Measurements from ENCODE around the gene ARMH4. TPM values are rescaled to one million over a fixed set of nuclear protein-coding genes. Genes with fewer than 3 reads are reported as not detected.

The ARMH4 gene
- total RNA-seq, 4 donors from 2014 or later = 2.3 to 4.6 (median 4.0) TPM

DNA sequence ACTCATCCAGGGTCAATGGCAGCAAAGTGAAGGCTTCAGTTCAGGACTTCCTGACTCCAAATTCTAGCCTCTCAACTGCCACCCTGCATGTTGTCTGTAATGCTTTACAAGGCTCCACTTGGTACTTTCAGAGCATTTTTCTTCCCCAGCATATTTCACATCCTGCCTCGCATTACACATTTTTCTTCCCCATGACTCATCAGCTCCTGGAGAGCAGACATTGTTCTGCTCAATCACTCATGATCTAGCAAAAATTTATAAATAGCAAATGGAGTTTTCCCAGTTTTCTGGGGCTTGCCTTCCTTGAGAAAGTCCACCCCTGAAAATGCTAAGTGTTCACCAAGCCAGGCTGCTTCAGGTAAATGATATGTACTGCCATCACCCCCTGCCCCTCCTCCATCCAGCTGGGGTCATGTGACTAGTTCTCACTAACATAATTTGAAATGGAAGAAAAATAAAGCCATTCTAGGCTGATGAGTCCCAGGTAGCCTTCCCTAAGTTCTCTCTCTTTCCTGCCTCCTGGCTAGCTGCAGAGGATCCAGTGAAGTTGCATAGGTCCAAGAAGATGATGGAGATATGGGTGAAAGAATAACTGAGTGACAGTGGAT, 69.4 kb downstream of the ARMH4 start:
- ATAC-seq (ENCODE audit: low FRiP score) (peak; percentile 90), DNase-seq (ENCODE audit: low spot score) (no peak)
- TF ChIP-seq, protein P1, sequence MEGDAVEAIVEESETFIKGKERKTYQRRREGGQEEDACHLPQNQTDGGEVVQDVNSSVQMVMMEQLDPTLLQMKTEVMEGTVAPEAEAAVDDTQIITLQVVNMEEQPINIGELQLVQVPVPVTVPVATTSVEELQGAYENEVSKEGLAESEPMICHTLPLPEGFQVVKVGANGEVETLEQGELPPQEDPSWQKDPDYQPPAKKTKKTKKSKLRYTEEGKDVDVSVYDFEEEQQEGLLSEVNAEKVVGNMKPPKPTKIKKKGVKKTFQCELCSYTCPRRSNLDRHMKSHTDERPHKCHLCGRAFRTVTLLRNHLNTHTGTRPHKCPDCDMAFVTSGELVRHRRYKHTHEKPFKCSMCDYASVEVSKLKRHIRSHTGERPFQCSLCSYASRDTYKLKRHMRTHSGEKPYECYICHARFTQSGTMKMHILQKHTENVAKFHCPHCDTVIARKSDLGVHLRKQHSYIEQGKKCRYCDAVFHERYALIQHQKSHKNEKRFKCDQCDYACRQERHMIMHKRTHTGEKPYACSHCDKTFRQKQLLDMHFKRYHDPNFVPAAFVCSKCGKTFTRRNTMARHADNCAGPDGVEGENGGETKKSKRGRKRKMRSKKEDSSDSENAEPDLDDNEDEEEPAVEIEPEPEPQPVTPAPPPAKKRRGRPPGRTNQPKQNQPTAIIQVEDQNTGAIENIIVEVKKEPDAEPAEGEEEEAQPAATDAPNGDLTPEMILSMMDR (IDR thresholded peaks at IDR 0.05) = no peak

DNA sequence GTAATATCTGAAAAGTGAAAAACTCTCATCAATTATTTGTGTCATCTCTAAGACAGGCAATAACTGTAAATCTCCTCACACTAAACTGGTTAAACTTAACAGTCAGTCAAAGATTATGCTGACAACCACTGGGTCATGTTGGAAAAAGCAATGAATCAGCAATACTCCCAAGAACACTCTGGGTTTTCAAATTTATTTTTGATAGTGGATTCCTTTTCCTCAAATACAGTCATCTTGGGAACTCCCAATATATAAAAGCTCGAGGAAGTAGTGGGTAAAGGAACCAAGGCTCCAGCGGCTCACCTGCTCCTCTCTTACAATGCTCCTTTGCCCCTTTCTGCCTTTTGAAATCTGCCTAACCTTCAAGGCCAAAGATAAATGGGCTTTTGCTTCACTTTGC, 70.0 kb downstream of the ARMH4 start:
- no peak for DNase-seq (ENCODE audit: low spot score)
- peak; percentile 45 for ATAC-seq (ENCODE audit: low FRiP score)
- TF ChIP-seq, protein P1 (IDR thresholded peaks at IDR 0.05) = no peak

DNA sequence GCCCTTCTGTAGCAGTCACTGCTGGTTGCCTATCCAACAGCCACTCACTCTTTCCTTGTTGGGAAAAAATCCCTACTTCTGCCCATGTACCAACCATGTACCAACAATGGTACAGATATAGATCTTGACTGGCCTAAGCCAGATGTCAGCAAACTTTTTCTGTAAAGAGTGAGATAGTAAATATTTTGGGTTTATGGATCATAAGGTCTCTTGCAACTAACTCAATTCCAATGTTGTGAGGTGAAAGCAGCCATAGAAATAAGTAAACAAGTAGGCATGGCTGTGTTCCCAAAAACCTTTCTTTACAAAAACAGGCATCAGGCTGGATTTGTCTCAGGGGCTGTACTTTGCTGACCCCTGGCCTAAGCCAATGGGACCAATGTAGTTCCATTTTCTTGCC, 73.5 kb downstream of the ARMH4 start:
- TF ChIP-seq, protein P1 (IDR thresholded peaks at IDR 0.05) = no peak
- no peak for ATAC-seq (ENCODE audit: low FRiP score)
- DNase-seq (ENCODE audit: low spot score) = no peak

DNA sequence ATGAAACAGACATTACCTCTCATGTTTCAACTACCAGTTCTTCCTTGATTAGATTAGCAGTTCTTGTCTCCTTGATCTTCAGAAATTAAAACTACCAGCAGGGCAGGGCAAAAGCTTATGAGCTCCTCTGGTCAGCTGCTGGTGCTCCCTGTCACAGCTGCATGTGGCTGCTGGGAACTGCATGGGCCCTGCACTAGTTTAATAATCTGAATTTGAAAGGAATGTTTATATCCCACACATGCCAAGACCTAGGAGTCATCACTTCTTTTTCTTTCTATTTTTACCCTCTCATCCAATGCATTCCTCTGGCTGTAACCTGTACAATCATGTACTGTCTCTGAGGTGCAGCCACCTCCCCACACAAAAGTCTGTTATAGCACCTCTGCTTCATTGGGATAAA, 73.9 kb downstream of the ARMH4 start:
- TF ChIP-seq, protein P1 (IDR thresholded peaks at IDR 0.05) = no peak
- ATAC-seq (ENCODE audit: low FRiP score) = peak; percentile 49
- DNase-seq (ENCODE audit: low spot score) = no peak

DNA sequence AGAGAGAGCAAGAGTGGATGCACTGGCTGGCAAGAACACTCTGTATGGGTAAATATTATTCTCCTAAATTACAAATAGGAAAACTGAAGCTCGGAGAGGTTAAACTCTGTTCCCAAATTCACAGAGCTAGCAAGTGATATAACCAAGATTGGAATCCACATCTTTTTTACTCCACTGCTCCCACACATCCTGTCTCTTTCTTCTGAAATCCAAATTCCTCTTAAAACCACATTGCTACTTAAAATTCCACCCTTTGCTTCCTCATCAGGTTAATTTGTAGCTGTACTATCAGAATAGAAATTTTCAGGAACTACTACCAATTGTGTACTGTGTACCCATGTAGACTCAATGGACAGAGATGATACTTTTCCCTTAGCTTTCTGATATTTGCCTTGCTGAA, 74.4 kb downstream of the ARMH4 start:
- no peak for DNase-seq (ENCODE audit: low spot score)
- ATAC-seq (ENCODE audit: low FRiP score) = no peak
- TF ChIP-seq, protein P1 (IDR thresholded peaks at IDR 0.05) = no peak

DNA sequence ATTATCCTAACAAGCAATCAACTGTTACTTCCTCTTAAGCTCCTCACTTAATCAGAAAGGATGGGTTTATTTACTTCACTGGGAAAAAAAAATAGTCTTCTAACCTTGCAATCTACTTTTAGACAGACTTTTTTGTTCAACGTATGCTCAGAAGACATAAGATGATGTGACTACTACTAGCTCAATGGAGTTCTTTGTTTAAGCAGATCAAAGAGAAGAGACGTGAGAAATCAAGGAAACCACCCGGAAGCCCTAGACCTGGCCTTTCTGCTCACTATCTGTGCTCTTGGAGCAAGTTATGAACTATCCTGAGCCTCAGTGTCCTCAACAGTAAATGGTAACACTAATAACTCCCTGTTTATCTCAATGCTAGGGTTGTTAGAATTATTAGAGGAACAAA, 78.5 kb downstream of the ARMH4 start:
- TF ChIP-seq, protein P1 (IDR thresholded peaks at IDR 0.05) = no peak
- no peak for ATAC-seq (ENCODE audit: low FRiP score)
- DNase-seq (ENCODE audit: low spot score) = no peak

DNA sequence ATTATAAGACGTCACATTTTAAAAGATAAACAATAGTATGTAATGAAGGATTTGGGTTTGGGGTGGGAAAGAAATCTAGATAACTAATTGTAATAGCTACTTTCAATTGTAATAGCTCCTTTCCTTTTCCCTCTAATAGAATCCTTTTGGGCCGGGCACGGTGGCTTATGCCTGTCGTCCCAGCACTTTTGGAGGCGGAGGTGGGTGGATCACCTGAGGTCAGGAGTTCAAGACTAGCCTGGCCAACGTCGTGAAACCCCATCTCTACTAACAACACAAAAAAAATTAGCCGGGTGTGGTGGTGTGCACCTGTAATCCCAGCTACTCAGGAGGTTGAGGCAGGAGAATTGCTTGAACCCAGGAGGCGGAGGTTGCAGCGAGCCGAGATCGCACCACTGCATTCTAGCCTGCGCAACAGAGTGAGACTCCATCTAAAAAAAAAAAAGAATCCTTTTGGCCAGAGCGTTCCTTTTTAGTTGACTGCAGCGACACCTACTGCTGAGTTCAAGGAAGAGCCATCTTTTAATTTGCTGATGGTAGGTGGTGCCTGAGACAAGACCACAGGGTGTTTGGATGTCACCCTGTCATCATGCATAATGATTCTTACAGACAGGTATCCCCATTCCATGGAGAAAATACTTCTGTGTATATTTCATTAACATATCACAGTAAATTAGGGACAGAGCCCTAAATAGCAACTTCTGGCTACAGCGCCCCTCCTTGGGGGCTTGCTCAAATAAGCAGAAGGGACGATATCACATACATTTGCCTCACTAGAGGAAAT, 79.5 kb downstream of the ARMH4 start:
- ATAC-seq (ENCODE audit: low FRiP score) = no peak
- TF ChIP-seq, protein P1 (IDR thresholded peaks at IDR 0.05) = peak in 1 of 3 donors; percentile 10
- no peak for DNase-seq (ENCODE audit: low spot score)
